Activated B cell treated with CpG ODN at 0.5 μM for 24 hours (primary cell): ENCODE data around the gene JAK1. TPM values are rescaled to one million over a fixed set of nuclear protein-coding genes. Genes with fewer than 3 reads are reported as not detected.

Source experiments
- ATAC-seq: fragments of 200-7000 bp; cut with Tn5 transposase; one replicate; pipeline ENCODE4 v1.10.0; 2021; ENCODE audit warnings: low read depth, mild to moderate bottlenecking, moderate library complexity
- CTCF ChIA-PET: fragments of 350-600 bp; sonication (Branson Sonifier 250); formaldehyde crosslinking; loops from one replicate; lab custom pipeline; 2021; ENCODE audit warnings: antibody characterized with exemption; lab: Charles Lee
- POLR2A ChIA-PET: fragments of 350-600 bp; sonication (Branson Sonifier 250); formaldehyde crosslinking; loops from one replicate; lab custom pipeline; 2021; ENCODE audit warnings: antibody characterized with exemption; lab: Charles Lee
- DNase-seq: peaks from one replicate; pipeline ENCODE4 v3.0.0; 2022
- H3K27ac Mint-ChIP-seq: one replicate; pipeline ENCODE4 v1.8.0; 2020; ENCODE audit warnings: mixed read lengths
- H3K27me3 Mint-ChIP-seq: one replicate; pipeline ENCODE4 v1.8.0; 2021; ENCODE audit warnings: mixed read lengths
- H3K36me3 Mint-ChIP-seq: one replicate; pipeline ENCODE4 v1.8.0; 2021; ENCODE audit warnings: low read depth, mixed read lengths
- H3K4me1 Mint-ChIP-seq: one replicate; pipeline ENCODE4 v1.8.0; 2021; ENCODE audit warnings: mixed read lengths
- H3K4me3 Mint-ChIP-seq: one replicate; pipeline ENCODE4 v1.8.0; 2020; ENCODE audit warnings: mild to moderate bottlenecking, mixed read lengths
- H3K9me3 Mint-ChIP-seq: one replicate; pipeline ENCODE4 v1.8.0; 2020; ENCODE audit warnings: mixed read lengths
- intact Hi-C: fragments of 100-400 bp; cut with micrococcal nuclease; formaldehyde crosslinking; loops from one replicate; pipeline ENCODE4 v1.15.1; 2024
- total RNA-seq: library from RNA; stranded (reverse); gene quantifications from 2 replicates; pipeline ENCODE4 v1.2.3, GENCODE V29; 2022
- TF ChIP-seq, protein P1 (sequence below): fragments of 200-600 bp; IDR thresholded peaks from one replicate; pipeline ENCODE4 v1.8.0; 2022; ENCODE audit warnings: antibody characterized with exemption, mild to moderate bottlenecking

Gene JAK1
- total RNA-seq, 1 donor from 2014 or later = 215 TPM

DNA sequence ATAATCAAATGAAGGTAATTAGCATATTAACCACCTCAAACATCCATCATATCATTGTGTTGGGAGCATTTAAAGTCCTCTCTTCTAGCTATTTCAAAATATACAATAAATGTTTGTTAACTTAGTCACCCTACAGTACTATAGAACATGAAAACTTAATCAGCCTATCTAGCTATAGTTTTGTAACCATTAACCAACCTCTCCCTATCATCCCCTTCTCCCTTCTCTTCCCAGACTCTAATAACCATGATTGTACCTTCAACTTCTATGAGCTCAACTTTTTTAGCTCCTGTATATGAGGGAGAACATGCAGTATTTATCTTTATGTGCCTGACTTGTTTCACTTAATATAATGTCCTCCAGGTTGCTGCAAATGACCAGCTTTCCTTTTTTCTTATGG lies 167.5 kb downstream of the JAK1 start:
- intact Hi-C loops = no loop called here
- Mint-ChIP-seq H3K27me3 (no peaks in the 10 kb centered on the region), H3K27ac (no peak overlapping the region), H3K9me3 (peaks cover 6% of the 10 kb centered on the region), H3K4me1 (no peaks in the 10 kb centered on the region), H3K4me3 (no peak overlapping the region), H3K36me3 (no peaks in the 10 kb centered on the region)
- TF ChIP-seq, protein P1, sequence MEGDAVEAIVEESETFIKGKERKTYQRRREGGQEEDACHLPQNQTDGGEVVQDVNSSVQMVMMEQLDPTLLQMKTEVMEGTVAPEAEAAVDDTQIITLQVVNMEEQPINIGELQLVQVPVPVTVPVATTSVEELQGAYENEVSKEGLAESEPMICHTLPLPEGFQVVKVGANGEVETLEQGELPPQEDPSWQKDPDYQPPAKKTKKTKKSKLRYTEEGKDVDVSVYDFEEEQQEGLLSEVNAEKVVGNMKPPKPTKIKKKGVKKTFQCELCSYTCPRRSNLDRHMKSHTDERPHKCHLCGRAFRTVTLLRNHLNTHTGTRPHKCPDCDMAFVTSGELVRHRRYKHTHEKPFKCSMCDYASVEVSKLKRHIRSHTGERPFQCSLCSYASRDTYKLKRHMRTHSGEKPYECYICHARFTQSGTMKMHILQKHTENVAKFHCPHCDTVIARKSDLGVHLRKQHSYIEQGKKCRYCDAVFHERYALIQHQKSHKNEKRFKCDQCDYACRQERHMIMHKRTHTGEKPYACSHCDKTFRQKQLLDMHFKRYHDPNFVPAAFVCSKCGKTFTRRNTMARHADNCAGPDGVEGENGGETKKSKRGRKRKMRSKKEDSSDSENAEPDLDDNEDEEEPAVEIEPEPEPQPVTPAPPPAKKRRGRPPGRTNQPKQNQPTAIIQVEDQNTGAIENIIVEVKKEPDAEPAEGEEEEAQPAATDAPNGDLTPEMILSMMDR = no peak
- CTCF ChIA-PET = no interaction called here
- ATAC-seq (no peak), DNase-seq (no peak)
- POLR2A ChIA-PET = no interaction called here

DNA sequence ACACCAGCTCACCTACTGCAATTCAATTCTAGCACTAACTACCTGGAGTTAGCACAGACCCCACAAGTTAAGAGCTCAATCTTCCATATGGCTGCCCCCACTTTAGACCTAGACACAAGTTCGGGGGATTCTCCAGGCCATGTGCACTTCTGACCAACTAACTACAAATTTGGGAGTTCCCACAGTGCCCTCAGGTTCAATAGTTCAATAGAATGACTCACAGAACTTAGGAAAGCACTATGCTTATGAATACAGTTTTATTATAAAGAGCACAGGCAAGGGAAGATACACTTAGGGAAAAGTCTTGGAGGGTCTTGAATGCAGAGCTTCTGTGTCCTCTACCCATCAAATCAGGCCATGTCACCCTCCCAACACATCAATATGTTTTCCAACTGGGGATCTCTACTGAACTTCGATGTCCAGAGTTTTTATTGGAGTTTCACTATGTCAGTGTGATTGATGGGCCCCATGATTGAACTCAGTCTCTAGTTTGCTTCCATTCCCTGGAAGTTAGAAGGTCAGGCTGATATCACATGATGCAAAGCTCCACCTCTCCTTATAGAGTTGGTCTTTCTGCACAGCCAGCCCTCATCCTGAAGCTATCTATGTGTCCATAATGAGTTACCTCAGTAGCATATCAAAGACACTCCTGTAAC lies 175.4 kb downstream of the JAK1 start:
- Mint-ChIP-seq H3K27ac (no peak overlapping the region), H3K4me3 (no peak overlapping the region), H3K4me1 (peaks cover 6% of the 10 kb centered on the region), H3K27me3 (no peaks in the 10 kb centered on the region), H3K9me3 (peaks cover 16% of the 10 kb centered on the region), H3K36me3 (peaks cover 1% of the 10 kb centered on the region)
- CTCF ChIA-PET = no interaction called here
- DNase-seq = no peak
- POLR2A ChIA-PET = no interaction called here
- no peak for ATAC-seq
- TF ChIP-seq, protein P1 = no peak
- intact Hi-C loops = no loop called here

Other genes starting within 250 kb of the JAK1 start
- 1.0 and 1.2 TPM in 2 replicates for gene RAVER2, start 221.5 kb downstream of the JAK1 start, total RNA-seq
- gene AK4, start 181.7 kb upstream of the JAK1 start, total RNA-seq = 1.6 and 1.8 TPM in 2 replicates